ENCODE measurements around the gene ADCY4. TPM values are rescaled to one million over a fixed set of nuclear protein-coding genes. Genes with fewer than 3 reads are reported as not detected.

ADCY4 gene
- total RNA-seq, 1 donor from 2014 or later: 0.46 TPM

- no peaks in the 10 kb centered on the region for H3K36me3 Mint-ChIP-seq (ENCODE audit: insufficient read depth)
- H3K4me1 Mint-ChIP-seq (ENCODE audit: low read depth): peaks cover 13% of the 10 kb centered on the region
Measured at GRCh38 chr14:24365600-24366412, 30.9 kb upstream of the ADCY4 start.

GRCh38 chr14:24364841-24365240 is 30.0 kb upstream of the ADCY4 start:
- Mint-ChIP-seq H3K4me3 (ENCODE audit: low read depth) (no peak overlapping the region), H3K36me3 (ENCODE audit: insufficient read depth) (no peaks in the 10 kb centered on the region), H3K27ac (no peak overlapping the region), H3K9me3 (ENCODE audit: low read depth) (no peaks in the 10 kb centered on the region), H3K27me3 (peaks cover 22% of the 10 kb centered on the region), H3K4me1 (ENCODE audit: low read depth) (peaks cover 13% of the 10 kb centered on the region)
- DNase-seq (ENCODE audit: low spot score, unreplicated experiment): no peak
- no peak for TF ChIP-seq CTCF (IDR thresholded peaks at IDR 0.05; ENCODE audit: unreplicated experiment)

More at GRCh38 chr14:24365600-24366412, 30.9 kb upstream of the ADCY4 start:
- Mint-ChIP-seq H3K4me3 (ENCODE audit: low read depth) (peak overlapping the region; percentile 78), H3K27me3 (peaks cover 18% of the 10 kb centered on the region), H3K9me3 (ENCODE audit: low read depth) (no peaks in the 10 kb centered on the region), H3K27ac (peak overlapping the region; percentile 94)
- DNase-seq (ENCODE audit: low spot score, unreplicated experiment): peak; percentile 76
- peak; percentile 89 for TF ChIP-seq CTCF (IDR thresholded peaks at IDR 0.05; ENCODE audit: unreplicated experiment)

GRCh38 chr14:24363401-24363800 is 28.5 kb upstream of the ADCY4 start:
- no peaks in the 10 kb centered on the region for H3K9me3 Mint-ChIP-seq (ENCODE audit: low read depth)
- H3K27ac Mint-ChIP-seq: no peak overlapping the region
- H3K27me3 Mint-ChIP-seq: peaks cover 25% of the 10 kb centered on the region
- H3K4me3 Mint-ChIP-seq (ENCODE audit: low read depth): no peak overlapping the region
- H3K4me1 Mint-ChIP-seq (ENCODE audit: low read depth): peaks cover 11% of the 10 kb centered on the region
- TF ChIP-seq CTCF (IDR thresholded peaks at IDR 0.05; ENCODE audit: unreplicated experiment): no peak
- no peaks in the 10 kb centered on the region for H3K36me3 Mint-ChIP-seq (ENCODE audit: insufficient read depth)
- no peak for DNase-seq (ENCODE audit: low spot score, unreplicated experiment)

- H3K9me3 Mint-ChIP-seq (ENCODE audit: low read depth): no peaks in the 10 kb centered on the region
- no peak overlapping the region for H3K4me3 Mint-ChIP-seq (ENCODE audit: low read depth)
- H3K4me1 Mint-ChIP-seq (ENCODE audit: low read depth): peaks cover 9% of the 10 kb centered on the region
- peaks cover 33% of the 10 kb centered on the region for H3K27me3 Mint-ChIP-seq
- no peak for TF ChIP-seq CTCF (IDR thresholded peaks at IDR 0.05; ENCODE audit: unreplicated experiment)
- DNase-seq (ENCODE audit: low spot score, unreplicated experiment): no peak
- H3K27ac Mint-ChIP-seq: no peak overlapping the region
- no peaks in the 10 kb centered on the region for H3K36me3 Mint-ChIP-seq (ENCODE audit: insufficient read depth)
Measured at GRCh38 chr14:24362241-24362960, 27.5 kb upstream of the ADCY4 start.

- peaks cover 7% of the 10 kb centered on the region for H3K4me1 Mint-ChIP-seq (ENCODE audit: low read depth)
- no peak for TF ChIP-seq CTCF (IDR thresholded peaks at IDR 0.05; ENCODE audit: unreplicated experiment)
- H3K9me3 Mint-ChIP-seq (ENCODE audit: low read depth): no peaks in the 10 kb centered on the region
- no peak overlapping the region for H3K4me3 Mint-ChIP-seq (ENCODE audit: low read depth)
- no peak overlapping the region for H3K27ac Mint-ChIP-seq
- DNase-seq (ENCODE audit: low spot score, unreplicated experiment): no peak
- peaks cover 36% of the 10 kb centered on the region for H3K27me3 Mint-ChIP-seq
- no peaks in the 10 kb centered on the region for H3K36me3 Mint-ChIP-seq (ENCODE audit: insufficient read depth)
Measured at GRCh38 chr14:24361326-24361725, 26.5 kb upstream of the ADCY4 start.
